Cardiac fibroblast (primary cell): Measurements from ENCODE around the gene CHTF18.

Experiments used
- DNase-seq, 2 donors: peaks; one replicate each; pipeline versions ENCODE4 v3.0.0 to v3.0.0-alpha.2; 2010; ENCODE audit warnings: low read depth in 2 of 2
- H3K4me3 ChIP-seq, 2 donors: replicated peaks in 1 of 2; 1 replicate in 1 of 2; 2 replicates in 1 of 2; pipeline ENCODE4 v1.5.1; 2011; ENCODE audit warnings: low read depth in 2 of 2, low read length in 2 of 2, mild to moderate bottlenecking in 2 of 2, moderate library complexity in 1 of 2
- TF ChIP-seq, protein P1 (sequence below): IDR thresholded peaks from one replicate; pipeline ENCODE4 v1.5.1; 2011; ENCODE audit warnings: low read depth, mild to moderate bottlenecking, low read length, inconsistent platforms

The CHTF18 gene

DNA sequence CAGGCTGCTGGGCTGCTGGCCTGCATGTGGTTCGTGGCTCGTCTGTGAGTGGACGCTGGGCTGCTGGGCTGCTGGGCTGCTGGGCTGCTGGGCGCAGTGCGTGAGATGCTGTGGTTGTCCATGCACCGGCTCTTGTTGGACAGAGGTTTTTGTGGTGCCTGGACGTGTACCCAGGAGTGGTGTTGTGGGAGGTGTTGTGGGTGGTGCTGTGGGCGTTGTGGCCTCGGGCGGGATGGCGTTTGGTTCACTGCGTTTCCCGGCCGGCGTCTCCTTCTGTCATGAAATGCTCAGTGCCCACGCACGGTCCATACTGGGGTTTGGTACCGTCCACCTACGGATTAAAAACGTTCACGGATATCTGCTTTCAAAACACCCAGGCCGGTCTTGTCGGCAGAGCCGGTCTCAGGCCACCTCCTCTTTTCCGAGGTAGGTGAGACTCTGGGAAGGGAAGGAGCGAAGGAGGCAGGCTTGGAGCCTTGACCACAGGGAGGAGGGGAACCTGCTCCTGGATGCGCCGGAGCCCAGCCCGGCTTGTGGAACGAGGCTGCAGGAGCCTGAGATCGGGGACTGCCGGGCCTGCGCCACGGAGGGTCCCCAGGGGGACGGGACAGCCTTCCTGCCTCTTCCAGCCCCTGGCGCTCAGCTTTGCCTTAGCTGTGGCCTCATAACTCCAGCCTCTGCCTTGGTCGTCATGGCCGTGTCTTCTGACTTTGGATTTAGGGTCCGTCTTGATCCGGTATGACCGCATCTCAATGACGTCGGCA, 41.9 kb downstream of the CHTF18 start:
- no peak for DNase-seq
- no peak overlapping the region for H3K4me3 ChIP-seq
- TF ChIP-seq, protein P1, sequence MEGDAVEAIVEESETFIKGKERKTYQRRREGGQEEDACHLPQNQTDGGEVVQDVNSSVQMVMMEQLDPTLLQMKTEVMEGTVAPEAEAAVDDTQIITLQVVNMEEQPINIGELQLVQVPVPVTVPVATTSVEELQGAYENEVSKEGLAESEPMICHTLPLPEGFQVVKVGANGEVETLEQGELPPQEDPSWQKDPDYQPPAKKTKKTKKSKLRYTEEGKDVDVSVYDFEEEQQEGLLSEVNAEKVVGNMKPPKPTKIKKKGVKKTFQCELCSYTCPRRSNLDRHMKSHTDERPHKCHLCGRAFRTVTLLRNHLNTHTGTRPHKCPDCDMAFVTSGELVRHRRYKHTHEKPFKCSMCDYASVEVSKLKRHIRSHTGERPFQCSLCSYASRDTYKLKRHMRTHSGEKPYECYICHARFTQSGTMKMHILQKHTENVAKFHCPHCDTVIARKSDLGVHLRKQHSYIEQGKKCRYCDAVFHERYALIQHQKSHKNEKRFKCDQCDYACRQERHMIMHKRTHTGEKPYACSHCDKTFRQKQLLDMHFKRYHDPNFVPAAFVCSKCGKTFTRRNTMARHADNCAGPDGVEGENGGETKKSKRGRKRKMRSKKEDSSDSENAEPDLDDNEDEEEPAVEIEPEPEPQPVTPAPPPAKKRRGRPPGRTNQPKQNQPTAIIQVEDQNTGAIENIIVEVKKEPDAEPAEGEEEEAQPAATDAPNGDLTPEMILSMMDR, result no peak

DNA sequence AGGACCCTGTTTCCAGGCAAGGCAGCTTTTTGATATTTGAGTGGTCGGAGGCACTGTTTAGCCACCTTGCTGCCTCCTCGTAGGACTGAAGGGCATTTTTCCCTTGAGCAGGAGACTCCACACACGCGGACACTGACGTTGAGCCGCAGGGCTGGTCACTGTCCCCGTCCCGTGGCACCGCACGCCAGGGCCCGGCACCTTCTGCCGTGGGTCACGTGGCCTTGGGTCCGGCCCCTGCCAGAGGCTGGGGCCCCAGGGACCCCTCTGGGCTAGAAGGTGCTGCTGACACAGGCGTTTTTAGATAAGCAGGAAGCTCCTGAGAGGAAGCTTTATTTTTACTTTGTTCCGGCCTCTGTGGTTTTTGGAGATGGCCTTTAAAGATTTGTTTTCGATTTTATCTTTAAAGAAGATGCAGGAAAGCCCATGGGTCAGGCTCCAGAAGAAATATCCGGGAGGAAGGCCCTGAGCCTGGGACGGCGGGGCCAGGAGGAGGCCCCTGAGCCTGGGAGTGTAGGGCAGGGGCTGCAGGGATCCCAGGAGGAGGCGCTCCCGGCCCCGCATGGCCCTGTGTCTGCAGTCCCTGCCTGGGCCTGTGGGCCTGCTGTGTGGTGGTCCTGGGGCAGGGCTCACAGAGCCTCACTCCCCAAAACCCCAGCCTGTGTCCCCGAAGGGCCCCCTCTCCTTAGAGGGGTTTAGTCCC, 42.6 kb downstream of the CHTF18 start:
- TF ChIP-seq, protein P1, result no peak
- DNase-seq, result no peak
- no peak overlapping the region for H3K4me3 ChIP-seq

DNA sequence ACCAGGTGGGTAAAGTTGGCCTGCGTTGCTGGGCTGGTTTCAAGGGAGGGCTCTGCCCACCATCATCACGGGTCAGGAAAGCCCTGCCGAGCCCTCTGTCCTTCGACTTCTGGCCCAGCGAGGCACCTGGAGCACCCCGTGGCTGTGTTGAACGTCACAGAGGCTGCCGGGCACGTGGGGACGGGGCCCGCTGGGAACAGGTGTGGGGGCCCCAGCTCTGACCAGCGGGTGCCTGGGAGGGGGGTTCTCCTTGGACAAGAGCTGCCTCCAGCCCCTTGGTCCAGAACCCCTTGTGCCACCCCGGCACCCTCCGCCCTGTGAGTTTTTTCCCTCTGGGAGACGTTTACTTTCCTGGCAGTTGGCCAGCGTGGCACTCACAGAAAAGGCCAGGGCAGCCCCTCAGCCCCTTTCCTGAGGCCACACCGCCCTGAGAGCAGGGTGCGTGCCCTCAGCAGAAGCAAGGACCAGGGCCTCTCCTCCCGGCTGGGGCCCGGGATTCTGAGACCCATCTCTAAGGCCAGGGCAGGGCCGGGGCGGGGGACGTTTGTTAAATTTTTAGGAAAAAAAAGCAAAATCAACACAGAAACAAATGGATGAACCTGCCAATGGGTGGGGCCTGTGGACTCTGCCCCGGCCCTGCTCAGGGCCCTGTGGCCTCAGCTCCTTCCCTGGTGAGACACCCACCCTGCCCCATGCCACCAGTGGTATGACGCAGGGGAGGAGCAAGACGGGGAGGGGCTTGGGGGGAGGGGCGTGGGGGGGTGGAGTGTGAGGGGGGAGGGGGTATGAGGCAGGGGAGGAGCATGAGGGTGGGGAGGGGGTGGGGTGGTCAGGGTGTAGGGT, 43.4 kb downstream of the CHTF18 start:
- no peak for DNase-seq
- no peak overlapping the region for H3K4me3 ChIP-seq
- TF ChIP-seq, protein P1, result no peak

DNA sequence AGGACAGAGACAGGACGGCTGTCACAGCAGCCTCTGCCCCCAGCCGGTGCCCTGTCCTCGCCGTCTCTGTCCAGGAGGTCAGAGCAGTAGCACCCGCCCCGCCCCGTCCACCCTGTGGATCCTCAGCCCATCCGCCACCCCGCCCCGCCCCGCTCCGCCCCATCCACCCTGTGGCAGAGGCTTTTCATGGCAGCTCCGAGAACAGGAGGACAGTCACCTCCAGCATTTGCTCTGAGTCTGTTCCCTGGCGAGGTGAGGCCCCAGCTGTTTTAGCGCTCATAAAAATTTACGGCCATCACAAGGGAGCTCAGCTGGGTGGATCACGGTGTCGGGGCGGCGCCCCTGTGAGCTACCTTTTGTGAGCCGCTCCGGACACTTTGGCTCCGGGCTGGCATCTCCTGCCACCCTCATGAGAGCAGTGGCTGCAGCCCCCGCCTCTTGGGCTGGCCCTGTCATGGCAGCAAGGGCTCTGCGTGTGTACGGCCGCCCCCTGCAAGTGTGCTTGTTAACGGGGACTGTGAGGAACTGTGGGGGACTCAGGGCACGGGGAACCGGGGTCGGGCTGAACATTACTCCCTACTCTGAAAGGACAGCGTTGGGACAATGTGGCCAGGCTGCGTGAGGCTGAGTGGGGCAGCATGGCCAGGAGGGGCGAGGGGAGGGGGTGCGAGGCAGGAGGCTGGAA, 44.4 kb downstream of the CHTF18 start:
- H3K4me3 ChIP-seq, result no peak overlapping the region
- TF ChIP-seq, protein P1, result no peak
- no peak for DNase-seq

DNA sequence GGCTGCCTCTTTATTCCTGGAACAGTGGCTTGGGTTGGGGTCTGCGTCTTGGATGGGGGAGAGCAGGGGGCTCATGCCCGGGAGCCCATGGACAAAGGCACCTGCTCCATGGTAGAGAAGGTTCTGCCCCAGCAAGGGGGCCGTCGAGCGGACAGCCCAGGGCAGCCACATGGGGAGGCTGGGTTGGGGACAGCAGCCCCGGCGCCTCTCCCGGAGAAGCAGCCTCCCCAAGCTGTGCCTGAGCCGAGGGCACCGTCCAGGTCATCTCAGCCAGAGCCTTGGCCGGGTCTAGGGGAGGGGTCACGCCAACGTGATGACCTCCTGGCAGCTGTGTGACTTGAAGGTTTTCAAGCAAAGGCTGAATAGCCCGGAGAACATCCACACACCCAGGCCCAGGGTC, 45.0 kb downstream of the CHTF18 start:
- H3K4me3 ChIP-seq, result no peak overlapping the region
- TF ChIP-seq, protein P1, result no peak
- DNase-seq, result no peak

DNA sequence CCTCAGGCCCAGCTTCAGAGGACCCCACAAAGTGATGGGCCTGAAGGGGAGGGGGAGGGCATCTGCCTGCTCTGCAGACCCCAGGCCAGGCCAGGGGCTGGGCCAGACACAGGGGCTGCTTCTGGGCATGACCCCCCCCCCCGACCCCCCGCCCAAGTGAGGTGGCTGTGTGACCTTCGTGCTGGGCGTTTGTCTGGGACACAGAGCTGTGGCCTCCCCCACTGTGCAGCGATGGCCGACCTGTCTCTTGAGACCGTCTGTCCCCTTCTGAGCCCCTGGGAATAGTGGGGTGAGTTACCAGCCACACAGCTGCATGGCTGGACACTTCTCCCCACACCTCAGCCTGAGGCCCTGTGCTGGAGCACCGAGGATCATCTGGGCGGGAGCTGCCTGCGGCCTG, 47.0 kb downstream of the CHTF18 start:
- DNase-seq, result no peak
- TF ChIP-seq, protein P1, result no peak

More for the DNA sequence above, 47.0 kb downstream of the CHTF18 start:
- no peak overlapping the region for H3K4me3 ChIP-seq
